ENCODE measurements around the gene LRCH2.

LRCH2 gene

GRCh38 chrX:115233497-115234455 is at the start of gene LRCH2:
LRCH2 (minus strand) TSS chrX:115234096; CDS start chrX:115234041, 55 bp downstream.
- Mint-ChIP-seq H3K27me3 (peaks cover 75% of the 10 kb centered on the region), H3K4me1 (ENCODE audit: low read depth) (peaks cover 2% of the 10 kb centered on the region), H3K4me3 (no peak within 1 kb of the TSS), H3K36me3 (ENCODE audit: low read depth) (no peaks in the 10 kb centered on the region), H3K9me3 (no peaks in the 10 kb centered on the region), H3K27ac (no peak within 1 kb of the TSS)
- DNase-seq: no peak

- Mint-ChIP-seq H3K9me3 (no peaks in the 10 kb centered on the region), H3K4me3 (no peak overlapping the region), H3K27me3 (peaks cover 22% of the 10 kb centered on the region)
Observed at GRCh38 chrX:115269051-115269683, 35.3 kb upstream of the LRCH2 start.

GRCh38 chrX:115268421-115268820 is 34.5 kb upstream of the LRCH2 start:
- Mint-ChIP-seq H3K4me3 (no peak overlapping the region), H3K4me1 (ENCODE audit: low read depth) (no peaks in the 10 kb centered on the region), H3K9me3 (no peaks in the 10 kb centered on the region), H3K36me3 (ENCODE audit: low read depth) (no peaks in the 10 kb centered on the region), H3K27me3 (peaks cover 17% of the 10 kb centered on the region), H3K27ac (no peak overlapping the region)
- DNase-seq: no peak

More at GRCh38 chrX:115269051-115269683, 35.3 kb upstream of the LRCH2 start:
- Mint-ChIP-seq H3K27ac (no peak overlapping the region), H3K36me3 (ENCODE audit: low read depth) (no peaks in the 10 kb centered on the region), H3K4me1 (ENCODE audit: low read depth) (no peaks in the 10 kb centered on the region)
- DNase-seq: no peak

- Mint-ChIP-seq H3K4me1 (ENCODE audit: low read depth) (no peaks in the 10 kb centered on the region), H3K27ac (no peak overlapping the region), H3K36me3 (ENCODE audit: low read depth) (no peaks in the 10 kb centered on the region), H3K27me3 (peaks cover 22% of the 10 kb centered on the region), H3K9me3 (no peaks in the 10 kb centered on the region), H3K4me3 (no peak overlapping the region)
- DNase-seq: no peak
Observed at GRCh38 chrX:115266300-115266699, 32.4 kb upstream of the LRCH2 start.

GRCh38 chrX:115264009-115264408 is 30.1 kb upstream of the LRCH2 start:
- no peaks in the 10 kb centered on the region for H3K36me3 Mint-ChIP-seq (ENCODE audit: low read depth)
- no peak overlapping the region for H3K4me3 Mint-ChIP-seq
- H3K9me3 Mint-ChIP-seq: no peaks in the 10 kb centered on the region
- no peaks in the 10 kb centered on the region for H3K4me1 Mint-ChIP-seq (ENCODE audit: low read depth)
- DNase-seq: no peak
- H3K27ac Mint-ChIP-seq: no peak overlapping the region
- H3K27me3 Mint-ChIP-seq: peaks cover 28% of the 10 kb centered on the region

GRCh38 chrX:115261148-115261547 is 27.3 kb upstream of the LRCH2 start:
- no peak overlapping the region for H3K4me3 Mint-ChIP-seq
- H3K27ac Mint-ChIP-seq: no peak overlapping the region
- DNase-seq: no peak
- H3K4me1 Mint-ChIP-seq (ENCODE audit: low read depth): no peaks in the 10 kb centered on the region
- peaks cover 25% of the 10 kb centered on the region for H3K27me3 Mint-ChIP-seq
- no peaks in the 10 kb centered on the region for H3K36me3 Mint-ChIP-seq (ENCODE audit: low read depth)
- no peaks in the 10 kb centered on the region for H3K9me3 Mint-ChIP-seq

- no peak for DNase-seq
- Mint-ChIP-seq H3K27ac (no peak overlapping the region), H3K36me3 (ENCODE audit: low read depth) (no peaks in the 10 kb centered on the region), H3K9me3 (no peaks in the 10 kb centered on the region), H3K4me1 (ENCODE audit: low read depth) (no peaks in the 10 kb centered on the region), H3K27me3 (peaks cover 28% of the 10 kb centered on the region), H3K4me3 (no peak overlapping the region)
Observed at GRCh38 chrX:115260330-115260729, 26.4 kb upstream of the LRCH2 start.

- Mint-ChIP-seq H3K27ac (no peak overlapping the region), H3K4me3 (no peak overlapping the region), H3K36me3 (ENCODE audit: low read depth) (no peaks in the 10 kb centered on the region), H3K4me1 (ENCODE audit: low read depth) (no peaks in the 10 kb centered on the region), H3K9me3 (no peaks in the 10 kb centered on the region), H3K27me3 (peaks cover 31% of the 10 kb centered on the region)
- DNase-seq: no peak
Observed at GRCh38 chrX:115259238-115259875, 25.5 kb upstream of the LRCH2 start.

GRCh38 chrX:115257711-115258110 is 23.8 kb upstream of the LRCH2 start:
- Mint-ChIP-seq H3K27ac (no peak overlapping the region), H3K9me3 (no peaks in the 10 kb centered on the region), H3K36me3 (ENCODE audit: low read depth) (no peaks in the 10 kb centered on the region), H3K4me3 (no peak overlapping the region), H3K4me1 (ENCODE audit: low read depth) (no peaks in the 10 kb centered on the region), H3K27me3 (peaks cover 33% of the 10 kb centered on the region)
- no peak for DNase-seq

GRCh38 chrX:115255003-115255402 is 21.1 kb upstream of the LRCH2 start:
- Mint-ChIP-seq H3K9me3 (no peaks in the 10 kb centered on the region), H3K4me1 (ENCODE audit: low read depth) (no peaks in the 10 kb centered on the region), H3K36me3 (ENCODE audit: low read depth) (no peaks in the 10 kb centered on the region), H3K27ac (no peak overlapping the region), H3K4me3 (no peak overlapping the region), H3K27me3 (peaks cover 26% of the 10 kb centered on the region)
- DNase-seq: no peak

GRCh38 chrX:115251458-115252233 is 17.8 kb upstream of the LRCH2 start:
- Mint-ChIP-seq H3K27me3 (peaks cover 23% of the 10 kb centered on the region), H3K27ac (no peak overlapping the region), H3K9me3 (no peaks in the 10 kb centered on the region), H3K36me3 (ENCODE audit: low read depth) (no peaks in the 10 kb centered on the region), H3K4me1 (ENCODE audit: low read depth) (no peaks in the 10 kb centered on the region), H3K4me3 (no peak overlapping the region)
- no peak for DNase-seq

GRCh38 chrX:115237056-115237455 is 3.2 kb upstream of the LRCH2 start:
- peaks cover 2% of the 10 kb centered on the region for H3K4me1 Mint-ChIP-seq (ENCODE audit: low read depth)
- no peak for DNase-seq
- H3K36me3 Mint-ChIP-seq (ENCODE audit: low read depth): no peaks in the 10 kb centered on the region
- no peak overlapping the region for H3K27ac Mint-ChIP-seq
- no peaks in the 10 kb centered on the region for H3K9me3 Mint-ChIP-seq
- no peak overlapping the region for H3K4me3 Mint-ChIP-seq
- peaks cover 53% of the 10 kb centered on the region for H3K27me3 Mint-ChIP-seq

- Mint-ChIP-seq H3K4me3 (no peak overlapping the region), H3K27me3 (peaks cover 57% of the 10 kb centered on the region), H3K27ac (no peak overlapping the region), H3K9me3 (no peaks in the 10 kb centered on the region), H3K36me3 (ENCODE audit: low read depth) (no peaks in the 10 kb centered on the region), H3K4me1 (ENCODE audit: low read depth) (peaks cover 2% of the 10 kb centered on the region)
- DNase-seq: no peak
Observed at GRCh38 chrX:115236560-115236959, 2.7 kb upstream of the LRCH2 start.

GRCh38 chrX:115234461-115234860 is 565 bp upstream of the LRCH2 start:
- H3K27ac Mint-ChIP-seq: no peak overlapping the region
- H3K4me1 Mint-ChIP-seq (ENCODE audit: low read depth): peaks cover 2% of the 10 kb centered on the region
- H3K27me3 Mint-ChIP-seq: peaks cover 74% of the 10 kb centered on the region
- H3K36me3 Mint-ChIP-seq (ENCODE audit: low read depth): no peaks in the 10 kb centered on the region
- no peak overlapping the region for H3K4me3 Mint-ChIP-seq
- H3K9me3 Mint-ChIP-seq: no peaks in the 10 kb centered on the region
- DNase-seq: no peak

Measured in activated T-cell treated with anti-CD3 and anti-CD28 coated beads, Interleukin-2, amount 50 U/mL, for 24 hours (primary cell).